Upper lobe of left lung (tissue), 6 donors: ENCODE measurements around the gene DNAH1. TPM values are rescaled to one million over a fixed set of nuclear protein-coding genes. Genes with fewer than 3 reads are reported as not detected.

ENCODE experiments used
- ATAC-seq, 2 donors: fragments of 200-7000 bp; cut with Tn5 transposase; one replicate each; pipeline ENCODE4 v1.9.1; 2022; ENCODE audit warnings: mild to moderate bottlenecking in 2 of 2, moderate library complexity in 2 of 2; ENCODE audit not compliant: low FRiP score in 2 of 2
- DNase-seq, 2 donors: peaks; one replicate each; pipeline ENCODE4 v3.0.0-alpha.2; 2019 to 2020
- H3K27ac ChIP-seq, 4 donors: fragments of 200-600 bp; sonication (generic); one replicate each; pipeline ENCODE4 v1.5.1; 2016 to 2019
- H3K27me3 ChIP-seq, 4 donors: fragments of 200-600 bp; sonication (generic); one replicate each; pipeline ENCODE4 v1.5.1; 2017 to 2019
- H3K36me3 ChIP-seq, 4 donors: fragments of 200-600 bp; sonication (generic); one replicate each; pipeline ENCODE4 v1.5.1; 2016 to 2019
- H3K4me1 ChIP-seq, 4 donors: fragments of 200-600 bp; sonication (generic); one replicate each; pipeline ENCODE4 v1.5.1; 2018 to 2019
- H3K4me3 ChIP-seq, 4 donors: fragments of 200-600 bp; sonication (generic); one replicate each; pipeline ENCODE4 v1.5.1; 2017 to 2019; ENCODE audit warnings: mild to moderate bottlenecking in 2 of 4, moderate library complexity in 1 of 4
- H3K9me3 ChIP-seq, 4 donors: fragments of 200-600 bp; sonication (generic); one replicate each; pipeline ENCODE4 v1.5.1; 2018 to 2019
- CTCF ChIP-seq, 6 experiments: fragments of 450-650 bp in 4 of 6; fragments of 200-600 bp in 2 of 6; sonication (generic) in 2 of 6; IDR thresholded peaks; one replicate each; pipeline ENCODE4 v1.5.1; 2016 to 2019; ENCODE audit warnings: antibody characterized with exemption in 6 of 6
- EP300 ChIP-seq, 4 donors: sonication (generic); formaldehyde crosslinking; IDR thresholded peaks; one replicate each; pipeline ENCODE4 v1.5.1; 2017; ENCODE audit warnings: antibody characterized with exemption in 4 of 4, control low read depth in 2 of 4
- POLR2A ChIP-seq, 4 donors: fragments of 450-650 bp; IDR thresholded peaks; one replicate each; pipeline ENCODE4 v1.5.1; 2016 to 2017; ENCODE audit warnings: antibody characterized with exemption in 4 of 4, mild to moderate bottlenecking in 2 of 4
- POLR2AphosphoS5 ChIP-seq, 2 donors: sonication (generic); formaldehyde crosslinking; IDR thresholded peaks; one replicate each; pipeline ENCODE4 v1.5.1; 2017; ENCODE audit warnings: antibody characterized with exemption in 2 of 2
- WGBS, 2 donors: methylation state at CpG; one replicate each; pipeline ENCODE4 v1.1.5; 2017 to 2018; 5-methylcytosine and 5-hydroxymethylcytosine counted together
- total RNA-seq, 6 donors: library from RNA; depleted of rRNA in 4 of 6; stranded (reverse); fragments of >200 nt in 4 of 6; gene quantifications; one replicate each; pipeline versions ENCODE4 v1.1.0 to v1.2.1, GENCODE V29; 2016 to 2021
- donor health status: DM: no; HTN: no; CAD: no; lungs with moderate emphysema.
- donor health status: DM: no; HTN: yes; CAD: no; lungs with severe emphysema.

The DNAH1 gene
- total RNA-seq, 6 donors from 2014 or later = 10.8 to 67.1 (median 22.4) TPM

GRCh38 chr3:52400275-52400793, 84.2 kb downstream of the DNAH1 start:
- 87 to 91% methylated on average over 10 of the region's 10 CpGs for WGBS, 2 donors

GRCh38 chr3:52401021-52401420, 84.9 kb downstream of the DNAH1 start:
- DNase-seq = no peak
- Histone ChIP-seq H3K9me3 (no peaks in the 10 kb centered on the region), H3K36me3 (peaks cover 9 to 73% (median 62%) of the 10 kb centered on the region in 4 donors), H3K4me1 (no peaks in the 10 kb centered on the region), H3K4me3 (no peak overlapping the region), H3K27me3 (no peaks in the 10 kb centered on the region), H3K27ac (no peak overlapping the region)
- ATAC-seq = no peak
- no peak for TF ChIP-seq POLR2A (IDR thresholded peaks at IDR 0.05)
- no peak for TF ChIP-seq EP300 (IDR thresholded peaks at IDR 0.05)
- no peak for TF ChIP-seq POLR2AphosphoS5 (IDR thresholded peaks at IDR 0.05)
- no peak for TF ChIP-seq CTCF (IDR thresholded peaks at IDR 0.05)
- 63% methylated on average over 1 of the region's 1 CpG; no CpG with 5 or more reads in 1 of the 2 donors for WGBS, 2 donors

More at GRCh38 chr3:52400275-52400793, 84.2 kb downstream of the DNAH1 start:
- H3K4me3 ChIP-seq = no peak overlapping the region
- no peaks in the 10 kb centered on the region for H3K9me3 ChIP-seq
- ATAC-seq = no peak
- H3K36me3 ChIP-seq = peaks cover 9 to 66% (median 56%) of the 10 kb centered on the region in 4 donors
- H3K4me1 ChIP-seq = no peaks in the 10 kb centered on the region
- no peak for DNase-seq
- TF ChIP-seq EP300 (IDR thresholded peaks at IDR 0.05) = no peak
- no peak for TF ChIP-seq POLR2A (IDR thresholded peaks at IDR 0.05)
- TF ChIP-seq POLR2AphosphoS5 (IDR thresholded peaks at IDR 0.05) = no peak
- TF ChIP-seq CTCF (IDR thresholded peaks at IDR 0.05) = no peak
- H3K27ac ChIP-seq = no peak overlapping the region
- no peaks in the 10 kb centered on the region for H3K27me3 ChIP-seq

- Histone ChIP-seq H3K4me1 (no peaks in the 10 kb centered on the region), H3K27me3 (no peaks in the 10 kb centered on the region), H3K36me3 (peaks cover 11 to 78% (median 68%) of the 10 kb centered on the region in 4 donors), H3K4me3 (no peak overlapping the region), H3K9me3 (no peaks in the 10 kb centered on the region), H3K27ac (no peak overlapping the region)
- ATAC-seq (no peak), DNase-seq (no peak)
- no peak for TF ChIP-seq POLR2AphosphoS5 (IDR thresholded peaks at IDR 0.05)
- no peak for TF ChIP-seq POLR2A (IDR thresholded peaks at IDR 0.05)
- no peak for TF ChIP-seq EP300 (IDR thresholded peaks at IDR 0.05)
- TF ChIP-seq CTCF (IDR thresholded peaks at IDR 0.05) = no peak
- WGBS, 2 donors = 100% methylated on average over 1 of the region's 1 CpG; no CpG with 5 or more reads in 1 of the 2 donors
Observed at GRCh38 chr3:52401551-52401950, 85.4 kb downstream of the DNAH1 start.

- Histone ChIP-seq H3K36me3 (peaks cover 17 to 84% (median 73%) of the 10 kb centered on the region in 4 donors), H3K4me1 (no peaks in the 10 kb centered on the region), H3K27ac (no peak overlapping the region), H3K9me3 (no peaks in the 10 kb centered on the region), H3K4me3 (no peak overlapping the region), H3K27me3 (no peaks in the 10 kb centered on the region)
- DNase-seq = no peak
- TF ChIP-seq POLR2A (IDR thresholded peaks at IDR 0.05) = no peak
- TF ChIP-seq EP300 (IDR thresholded peaks at IDR 0.05) = no peak
- no peak for TF ChIP-seq POLR2AphosphoS5 (IDR thresholded peaks at IDR 0.05)
- no peak for TF ChIP-seq CTCF (IDR thresholded peaks at IDR 0.05)
- ATAC-seq = no peak
- WGBS, 2 donors = 98% methylated on average over 11 of the region's 16 CpGs; no CpG with 5 or more reads in 1 of the 2 donors
Observed at GRCh38 chr3:52402101-52402521, 86.0 kb downstream of the DNAH1 start.
